MM.1S (cell line): ENCODE results near the gene DACH1.

ENCODE experiments used
- CTCF ChIP-seq: fragments of 300-600 bp; sonication (generic); IDR thresholded peaks from 2 replicates; pipeline ENCODE4 v1.5.1; 2016; ENCODE audit warnings: antibody characterized with exemption, low read length, mixed read lengths
- EZH2 ChIP-seq: fragments of 300-600 bp; sonication (generic); optimal IDR thresholded peaks from 2 replicates; pipeline ENCODE3; 2017; ENCODE audit warnings: low read depth, mild to moderate bottlenecking, antibody characterized with exemption, low read length, mixed read lengths
- EZH2phosphoT487 ChIP-seq: fragments of 300-600 bp; sonication (generic); IDR thresholded peaks from 2 replicates; pipeline ENCODE4 v1.6.1; 2018; ENCODE audit warnings: antibody characterized with exemption, low read length

GRCh38 chr13:71882120-71882519 lies 15.1 kb upstream of the DACH1 start:
- TF ChIP-seq CTCF (no peak), EZH2phosphoT487 (no peak), EZH2 (no peak)
